Measurements from ENCODE around the gene CLDND1. TPM values are rescaled to one million over a fixed set of nuclear protein-coding genes. Genes with fewer than 3 reads are reported as not detected.

CLDND1 gene
- total RNA-seq, 1 experiment from 2014 or later = 80.6 TPM

DNA sequence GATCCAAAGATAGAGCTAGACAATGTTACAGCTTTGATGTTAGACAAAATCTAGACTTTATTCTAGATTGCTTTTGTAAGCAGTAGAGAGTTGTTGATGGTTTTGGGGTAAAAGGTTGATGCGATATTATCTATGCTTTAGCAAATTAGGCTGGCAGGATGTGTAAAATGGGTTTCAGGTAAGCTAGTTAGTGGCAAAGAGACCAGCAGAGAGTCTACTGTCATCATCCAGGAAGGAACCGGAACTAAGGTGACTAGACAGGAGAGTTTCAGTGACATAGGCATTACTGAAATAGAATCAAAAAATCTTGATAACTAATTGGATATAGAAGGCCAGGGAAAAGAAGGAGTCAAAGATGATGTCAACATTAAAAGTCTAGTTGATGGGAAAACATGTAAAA is 14.1 kb downstream of the CLDND1 start:
- Mint-ChIP-seq H3K4me3 (no peak overlapping the region), H3K27me3 (ENCODE audit: low read depth) (no peaks in the 10 kb centered on the region), H3K9me3 (peaks cover 8% of the 10 kb centered on the region; the same call in 1 of the 2 replicates), H3K36me3 (0 out of 2 replicates have a peak, but pooled peaks cover 5% of the 10 kb centered on the region), H3K27ac (no peak overlapping the region), H3K4me1 (peaks cover 5% of the 10 kb centered on the region; the same call in 1 of the 2 replicates)
- CTCF ChIA-PET = interaction anchor here (1.3 kb wide), 1 partner anchor 104 kb away, joined by 3 read pairs; no protein-coding TSS in a partner anchor
- no peak for ATAC-seq
- DNase-seq (ENCODE audit: low spot score) = no peak
- POLR2A ChIA-PET = no interaction called here
- TF ChIP-seq, protein P1, sequence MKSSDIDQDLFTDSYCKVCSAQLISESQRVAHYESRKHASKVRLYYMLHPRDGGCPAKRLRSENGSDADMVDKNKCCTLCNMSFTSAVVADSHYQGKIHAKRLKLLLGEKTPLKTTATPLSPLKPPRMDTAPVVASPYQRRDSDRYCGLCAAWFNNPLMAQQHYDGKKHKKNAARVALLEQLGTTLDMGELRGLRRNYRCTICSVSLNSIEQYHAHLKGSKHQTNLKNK (CRISPR knock-in tag; IDR thresholded peaks at IDR 0.05) = no peak
- TF ChIP-seq ZNF121 (CRISPR knock-in tag; IDR thresholded peaks at IDR 0.05) (no peak), PRRX2 (CRISPR knock-in tag; IDR thresholded peaks at IDR 0.05) (no peak)
- TF ChIP-seq, protein P2, sequence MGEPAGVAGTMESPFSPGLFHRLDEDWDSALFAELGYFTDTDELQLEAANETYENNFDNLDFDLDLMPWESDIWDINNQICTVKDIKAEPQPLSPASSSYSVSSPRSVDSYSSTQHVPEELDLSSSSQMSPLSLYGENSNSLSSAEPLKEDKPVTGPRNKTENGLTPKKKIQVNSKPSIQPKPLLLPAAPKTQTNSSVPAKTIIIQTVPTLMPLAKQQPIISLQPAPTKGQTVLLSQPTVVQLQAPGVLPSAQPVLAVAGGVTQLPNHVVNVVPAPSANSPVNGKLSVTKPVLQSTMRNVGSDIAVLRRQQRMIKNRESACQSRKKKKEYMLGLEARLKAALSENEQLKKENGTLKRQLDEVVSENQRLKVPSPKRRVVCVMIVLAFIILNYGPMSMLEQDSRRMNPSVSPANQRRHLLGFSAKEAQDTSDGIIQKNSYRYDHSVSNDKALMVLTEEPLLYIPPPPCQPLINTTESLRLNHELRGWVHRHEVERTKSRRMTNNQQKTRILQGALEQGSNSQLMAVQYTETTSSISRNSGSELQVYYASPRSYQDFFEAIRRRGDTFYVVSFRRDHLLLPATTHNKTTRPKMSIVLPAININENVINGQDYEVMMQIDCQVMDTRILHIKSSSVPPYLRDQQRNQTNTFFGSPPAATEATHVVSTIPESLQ (CRISPR knock-in tag; IDR thresholded peaks at IDR 0.05) = no peak

DNA sequence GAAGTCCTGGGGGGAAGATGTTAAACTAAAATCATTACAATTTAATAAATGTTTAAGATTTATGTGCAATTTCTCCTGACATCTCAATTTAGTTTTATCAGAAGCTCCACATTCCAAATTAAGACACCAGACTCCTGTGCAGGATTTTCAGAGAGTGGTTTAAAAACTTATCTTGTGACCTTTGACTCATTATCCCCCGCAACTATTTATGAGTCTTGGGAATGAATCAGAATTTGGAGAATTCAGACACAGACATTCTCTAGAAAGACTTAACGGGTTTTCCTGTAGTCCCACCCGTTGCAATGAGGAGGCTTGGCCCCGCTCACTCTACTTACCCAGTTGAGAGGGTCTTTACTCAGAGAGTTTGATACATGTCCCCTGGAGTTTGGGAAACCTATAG is 18.2 kb downstream of the CLDND1 start:
- no peaks in the 10 kb centered on the region for H3K27me3 Mint-ChIP-seq (ENCODE audit: low read depth)
- no peak overlapping the region for H3K27ac Mint-ChIP-seq
- H3K36me3 Mint-ChIP-seq = 0 out of 2 replicates have a peak, but pooled peaks cover 5% of the 10 kb centered on the region
- DNase-seq (ENCODE audit: low spot score) (no peak), ATAC-seq (no peak)
- peaks cover 4% of the 10 kb centered on the region; the same call in 1 of the 2 replicates for H3K4me1 Mint-ChIP-seq
- ChIA-PET CTCF (no interaction called here), POLR2A (no interaction called here)
- H3K4me3 Mint-ChIP-seq = no peak overlapping the region
- H3K9me3 Mint-ChIP-seq = peaks cover 8% of the 10 kb centered on the region; the same call in 1 of the 2 replicates
- TF ChIP-seq JAZF1 (CRISPR knock-in tag; IDR thresholded peaks at IDR 0.05) (no peak), OVOL2 (CRISPR knock-in tag; IDR thresholded peaks at IDR 0.05; ENCODE audit: borderline replicate concordance) (no peak), TEAD1 (CRISPR knock-in tag; IDR thresholded peaks at IDR 0.05) (no peak), TEAD4 (CRISPR knock-in tag; IDR thresholded peaks at IDR 0.05) (no peak), RELA (CRISPR knock-in tag; IDR thresholded peaks at IDR 0.05; ENCODE audit: borderline replicate concordance) (no peak), ZBTB21 (CRISPR knock-in tag; IDR thresholded peaks at IDR 0.05; ENCODE audit: borderline replicate concordance) (no peak), NFE2L1 (CRISPR knock-in tag; IDR thresholded peaks at IDR 0.05) (no peak), ZNF423 (CRISPR knock-in tag; IDR thresholded peaks at IDR 0.05) (no peak), SOX15 (CRISPR knock-in tag; IDR thresholded peaks at IDR 0.05) (no peak), MYBL2 (CRISPR knock-in tag; IDR thresholded peaks at IDR 0.05) (no peak), ZNF416 (CRISPR knock-in tag; IDR thresholded peaks at IDR 0.05) (no peak), NR3C1 (CRISPR knock-in tag; conservative IDR thresholded peaks at IDR 0.05; ENCODE audit: low read depth) (no peak)
- TF ChIP-seq, protein P3, sequence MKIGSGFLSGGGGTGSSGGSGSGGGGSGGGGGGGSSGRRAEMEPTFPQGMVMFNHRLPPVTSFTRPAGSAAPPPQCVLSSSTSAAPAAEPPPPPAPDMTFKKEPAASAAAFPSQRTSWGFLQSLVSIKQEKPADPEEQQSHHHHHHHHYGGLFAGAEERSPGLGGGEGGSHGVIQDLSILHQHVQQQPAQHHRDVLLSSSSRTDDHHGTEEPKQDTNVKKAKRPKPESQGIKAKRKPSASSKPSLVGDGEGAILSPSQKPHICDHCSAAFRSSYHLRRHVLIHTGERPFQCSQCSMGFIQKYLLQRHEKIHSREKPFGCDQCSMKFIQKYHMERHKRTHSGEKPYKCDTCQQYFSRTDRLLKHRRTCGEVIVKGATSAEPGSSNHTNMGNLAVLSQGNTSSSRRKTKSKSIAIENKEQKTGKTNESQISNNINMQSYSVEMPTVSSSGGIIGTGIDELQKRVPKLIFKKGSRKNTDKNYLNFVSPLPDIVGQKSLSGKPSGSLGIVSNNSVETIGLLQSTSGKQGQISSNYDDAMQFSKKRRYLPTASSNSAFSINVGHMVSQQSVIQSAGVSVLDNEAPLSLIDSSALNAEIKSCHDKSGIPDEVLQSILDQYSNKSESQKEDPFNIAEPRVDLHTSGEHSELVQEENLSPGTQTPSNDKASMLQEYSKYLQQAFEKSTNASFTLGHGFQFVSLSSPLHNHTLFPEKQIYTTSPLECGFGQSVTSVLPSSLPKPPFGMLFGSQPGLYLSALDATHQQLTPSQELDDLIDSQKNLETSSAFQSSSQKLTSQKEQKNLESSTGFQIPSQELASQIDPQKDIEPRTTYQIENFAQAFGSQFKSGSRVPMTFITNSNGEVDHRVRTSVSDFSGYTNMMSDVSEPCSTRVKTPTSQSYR (CRISPR knock-in tag; IDR thresholded peaks at IDR 0.05) = no peak
- TF ChIP-seq, protein P4, sequence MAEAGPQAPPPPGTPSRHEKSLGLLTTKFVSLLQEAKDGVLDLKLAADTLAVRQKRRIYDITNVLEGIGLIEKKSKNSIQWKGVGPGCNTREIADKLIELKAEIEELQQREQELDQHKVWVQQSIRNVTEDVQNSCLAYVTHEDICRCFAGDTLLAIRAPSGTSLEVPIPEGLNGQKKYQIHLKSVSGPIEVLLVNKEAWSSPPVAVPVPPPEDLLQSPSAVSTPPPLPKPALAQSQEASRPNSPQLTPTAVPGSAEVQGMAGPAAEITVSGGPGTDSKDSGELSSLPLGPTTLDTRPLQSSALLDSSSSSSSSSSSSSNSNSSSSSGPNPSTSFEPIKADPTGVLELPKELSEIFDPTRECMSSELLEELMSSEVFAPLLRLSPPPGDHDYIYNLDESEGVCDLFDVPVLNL (CRISPR knock-in tag; IDR thresholded peaks at IDR 0.05; ENCODE audit: borderline replicate concordance, low read depth) = no peak
- TF ChIP-seq, protein P5, sequence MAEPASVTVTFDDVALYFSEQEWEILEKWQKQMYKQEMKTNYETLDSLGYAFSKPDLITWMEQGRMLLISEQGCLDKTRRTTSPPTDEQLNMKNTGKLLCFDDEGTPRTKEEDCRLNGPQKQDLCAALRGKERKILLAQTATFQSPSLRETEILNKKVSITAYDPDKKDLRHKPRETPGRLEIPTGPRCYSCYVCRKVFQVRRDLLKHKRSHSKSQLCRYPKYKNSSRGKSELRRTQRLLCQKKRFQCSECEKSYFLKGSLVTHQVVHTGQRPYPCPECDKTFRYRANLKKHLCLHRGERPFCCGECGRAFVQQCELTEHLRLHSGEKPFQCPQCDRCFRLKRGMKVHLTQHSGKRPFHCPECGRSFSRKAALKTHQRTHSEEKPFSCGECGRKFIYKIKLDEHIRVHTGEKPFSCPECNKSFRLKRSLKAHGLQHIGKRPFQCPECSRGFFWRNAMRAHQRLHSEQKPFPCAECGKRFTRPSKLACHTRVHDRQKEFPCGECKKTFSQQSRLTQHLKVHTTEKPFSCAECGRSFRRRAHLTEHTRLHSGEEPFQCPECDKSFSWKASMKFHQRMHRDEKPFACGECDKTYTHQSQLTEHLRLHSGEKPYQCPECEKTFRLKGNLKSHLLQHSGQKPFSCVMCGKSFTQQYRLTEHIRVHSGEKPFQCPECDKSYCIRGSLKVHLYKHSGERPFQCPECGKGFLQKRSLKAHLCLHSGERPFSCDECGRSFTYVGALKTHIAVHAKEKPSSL (CRISPR knock-in tag; conservative IDR thresholded peaks at IDR 0.05) = no peak
- TF ChIP-seq, protein P6, sequence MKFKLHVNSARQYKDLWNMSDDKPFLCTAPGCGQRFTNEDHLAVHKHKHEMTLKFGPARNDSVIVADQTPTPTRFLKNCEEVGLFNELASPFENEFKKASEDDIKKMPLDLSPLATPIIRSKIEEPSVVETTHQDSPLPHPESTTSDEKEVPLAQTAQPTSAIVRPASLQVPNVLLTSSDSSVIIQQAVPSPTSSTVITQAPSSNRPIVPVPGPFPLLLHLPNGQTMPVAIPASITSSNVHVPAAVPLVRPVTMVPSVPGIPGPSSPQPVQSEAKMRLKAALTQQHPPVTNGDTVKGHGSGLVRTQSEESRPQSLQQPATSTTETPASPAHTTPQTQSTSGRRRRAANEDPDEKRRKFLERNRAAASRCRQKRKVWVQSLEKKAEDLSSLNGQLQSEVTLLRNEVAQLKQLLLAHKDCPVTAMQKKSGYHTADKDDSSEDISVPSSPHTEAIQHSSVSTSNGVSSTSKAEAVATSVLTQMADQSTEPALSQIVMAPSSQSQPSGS (CRISPR knock-in tag; IDR thresholded peaks at IDR 0.05; ENCODE audit: borderline replicate concordance, low read depth) = no peak
- TF ChIP-seq, protein P7, sequence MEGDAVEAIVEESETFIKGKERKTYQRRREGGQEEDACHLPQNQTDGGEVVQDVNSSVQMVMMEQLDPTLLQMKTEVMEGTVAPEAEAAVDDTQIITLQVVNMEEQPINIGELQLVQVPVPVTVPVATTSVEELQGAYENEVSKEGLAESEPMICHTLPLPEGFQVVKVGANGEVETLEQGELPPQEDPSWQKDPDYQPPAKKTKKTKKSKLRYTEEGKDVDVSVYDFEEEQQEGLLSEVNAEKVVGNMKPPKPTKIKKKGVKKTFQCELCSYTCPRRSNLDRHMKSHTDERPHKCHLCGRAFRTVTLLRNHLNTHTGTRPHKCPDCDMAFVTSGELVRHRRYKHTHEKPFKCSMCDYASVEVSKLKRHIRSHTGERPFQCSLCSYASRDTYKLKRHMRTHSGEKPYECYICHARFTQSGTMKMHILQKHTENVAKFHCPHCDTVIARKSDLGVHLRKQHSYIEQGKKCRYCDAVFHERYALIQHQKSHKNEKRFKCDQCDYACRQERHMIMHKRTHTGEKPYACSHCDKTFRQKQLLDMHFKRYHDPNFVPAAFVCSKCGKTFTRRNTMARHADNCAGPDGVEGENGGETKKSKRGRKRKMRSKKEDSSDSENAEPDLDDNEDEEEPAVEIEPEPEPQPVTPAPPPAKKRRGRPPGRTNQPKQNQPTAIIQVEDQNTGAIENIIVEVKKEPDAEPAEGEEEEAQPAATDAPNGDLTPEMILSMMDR (IDR thresholded peaks at IDR 0.05) = no peak
- TF ChIP-seq, protein P8, sequence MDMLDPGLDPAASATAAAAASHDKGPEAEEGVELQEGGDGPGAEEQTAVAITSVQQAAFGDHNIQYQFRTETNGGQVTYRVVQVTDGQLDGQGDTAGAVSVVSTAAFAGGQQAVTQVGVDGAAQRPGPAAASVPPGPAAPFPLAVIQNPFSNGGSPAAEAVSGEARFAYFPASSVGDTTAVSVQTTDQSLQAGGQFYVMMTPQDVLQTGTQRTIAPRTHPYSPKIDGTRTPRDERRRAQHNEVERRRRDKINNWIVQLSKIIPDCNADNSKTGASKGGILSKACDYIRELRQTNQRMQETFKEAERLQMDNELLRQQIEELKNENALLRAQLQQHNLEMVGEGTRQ (CRISPR knock-in tag; IDR thresholded peaks at IDR 0.05) = no peak
